DND-41 (cell line): ENCODE results near the gene KRTAP1-3.
A peak's percentile ranks its signal among the peaks of the same experiment; 100 is the strongest.

ENCODE experiments used
- ATAC-seq: fragments of 200-7000 bp; cut with Tn5 transposase; 3 replicates; pipeline ENCODE4 v1.9.1; 2021; ENCODE audit warnings: low read depth; ENCODE audit not compliant: insufficient read depth
- DNase-seq: peaks from one replicate; pipeline ENCODE4 v3.0.0-alpha.2; 2020
- H2AFZ ChIP-seq: 2 replicates; pipeline ENCODE4 v1.6.0; 2012; ENCODE audit warnings: low read depth, low read length
- H3K27ac ChIP-seq: 2 replicates; pipeline ENCODE4 v1.5.1; 2012; ENCODE audit warnings: low read length, inconsistent platforms
- H3K27me3 ChIP-seq: fragments of 200-600 bp; sonication (generic); 2 replicates; pipeline ENCODE4 v1.6.0; 2012; ENCODE audit warnings: low read length, mild to moderate bottlenecking, inconsistent platforms; ENCODE audit not compliant: insufficient read depth, poor library complexity
- H3K36me3 ChIP-seq: 2 replicates; pipeline ENCODE4 v1.5.1; 2012; ENCODE audit warnings: low read length, inconsistent platforms; ENCODE audit not compliant: insufficient read depth
- H3K4me1 ChIP-seq: 2 replicates; pipeline ENCODE4 v1.5.1; 2012; ENCODE audit warnings: mild to moderate bottlenecking, low read length; ENCODE audit not compliant: insufficient read depth
- H3K4me2 ChIP-seq: 2 replicates; pipeline ENCODE4 v1.6.0; 2012; ENCODE audit warnings: mild to moderate bottlenecking, moderate library complexity, low read length, inconsistent platforms; ENCODE audit not compliant: insufficient read depth
- H3K4me3 ChIP-seq, 2 experiments: fragments of 200-600 bp in 1 of 2; shearing (Covaris generic) in 1 of 2; 2 replicates each; pipeline ENCODE4 v1.5.1; 2012 to 2016; ENCODE audit warnings: inconsistent platforms in 2 of 2, low read length in 2 of 2, mild to moderate bottlenecking in 2 of 2, low read depth in 1 of 2, moderate library complexity in 1 of 2
- H3K79me2 ChIP-seq: 2 replicates; pipeline ENCODE4 v1.6.0; 2012; ENCODE audit warnings: low read length, inconsistent platforms; ENCODE audit not compliant: insufficient read depth
- H3K9ac ChIP-seq: 2 replicates; pipeline ENCODE4 v1.6.0; 2012; ENCODE audit warnings: low read depth, mild to moderate bottlenecking, inconsistent platforms, low read length, moderate library complexity
- H3K9me3 ChIP-seq: 2 replicates; pipeline ENCODE4 v1.5.1; 2012; ENCODE audit warnings: low read length, moderate library complexity, mild to moderate bottlenecking, inconsistent platforms; ENCODE audit not compliant: insufficient read depth, severe bottlenecking
- H4K20me1 ChIP-seq: 2 replicates; pipeline ENCODE4 v1.6.0; 2012; ENCODE audit warnings: low read length; ENCODE audit not compliant: insufficient read depth
- EZH2 ChIP-seq: IDR thresholded peaks from 3 replicates; pipeline ENCODE4 v1.6.1; 2012; ENCODE audit warnings: borderline replicate concordance, low read depth, mild to moderate bottlenecking, moderate library complexity, low read length, inconsistent platforms; ENCODE audit not compliant: severe bottlenecking
- TF ChIP-seq, protein P1 (sequence below): IDR thresholded peaks from 2 replicates; pipeline ENCODE4 v1.5.1; 2012; ENCODE audit warnings: borderline replicate concordance, low read length, moderate library complexity, mild to moderate bottlenecking; ENCODE audit not compliant: poor library complexity, severe bottlenecking; ENCODE audit errors: extremely low read depth

The KRTAP1-3 gene

DNA sequence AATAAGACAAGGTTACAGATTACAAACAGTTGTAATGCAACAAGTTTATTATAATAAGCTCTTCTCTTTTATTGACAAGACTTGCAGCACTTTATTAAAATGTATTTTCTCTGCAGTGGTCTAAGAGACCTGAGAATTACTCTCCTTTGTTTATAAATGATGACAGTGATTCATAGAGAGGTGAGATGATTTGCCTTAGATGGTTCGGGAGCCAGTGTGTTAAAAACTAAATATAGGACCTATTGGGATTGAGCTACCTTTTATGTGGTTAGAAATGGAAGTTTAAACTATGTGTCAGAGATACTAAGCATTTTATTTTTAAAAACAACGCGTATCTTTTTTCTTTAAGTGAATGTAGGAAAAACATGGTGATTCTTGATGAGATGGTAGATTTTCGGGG lies 37.8 kb downstream of the KRTAP1-3 start:
- ATAC-seq (no peak), DNase-seq (no peak)
- Histone ChIP-seq H3K4me1 (no peaks in the 10 kb centered on the region), H3K27me3 (peaks cover 44% of the 10 kb centered on the region), H2AFZ (no peak overlapping the region), H3K4me3 (no peak overlapping the region), H4K20me1 (no peaks in the 10 kb centered on the region), H3K79me2 (no peaks in the 10 kb centered on the region), H3K9ac (no peak overlapping the region), H3K36me3 (no peaks in the 10 kb centered on the region), H3K9me3 (no peaks in the 10 kb centered on the region), H3K27ac (no peak overlapping the region), H3K4me2 (no peak overlapping the region)
- TF ChIP-seq EZH2, result no peak
- TF ChIP-seq, protein P1, sequence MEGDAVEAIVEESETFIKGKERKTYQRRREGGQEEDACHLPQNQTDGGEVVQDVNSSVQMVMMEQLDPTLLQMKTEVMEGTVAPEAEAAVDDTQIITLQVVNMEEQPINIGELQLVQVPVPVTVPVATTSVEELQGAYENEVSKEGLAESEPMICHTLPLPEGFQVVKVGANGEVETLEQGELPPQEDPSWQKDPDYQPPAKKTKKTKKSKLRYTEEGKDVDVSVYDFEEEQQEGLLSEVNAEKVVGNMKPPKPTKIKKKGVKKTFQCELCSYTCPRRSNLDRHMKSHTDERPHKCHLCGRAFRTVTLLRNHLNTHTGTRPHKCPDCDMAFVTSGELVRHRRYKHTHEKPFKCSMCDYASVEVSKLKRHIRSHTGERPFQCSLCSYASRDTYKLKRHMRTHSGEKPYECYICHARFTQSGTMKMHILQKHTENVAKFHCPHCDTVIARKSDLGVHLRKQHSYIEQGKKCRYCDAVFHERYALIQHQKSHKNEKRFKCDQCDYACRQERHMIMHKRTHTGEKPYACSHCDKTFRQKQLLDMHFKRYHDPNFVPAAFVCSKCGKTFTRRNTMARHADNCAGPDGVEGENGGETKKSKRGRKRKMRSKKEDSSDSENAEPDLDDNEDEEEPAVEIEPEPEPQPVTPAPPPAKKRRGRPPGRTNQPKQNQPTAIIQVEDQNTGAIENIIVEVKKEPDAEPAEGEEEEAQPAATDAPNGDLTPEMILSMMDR, result no peak

DNA sequence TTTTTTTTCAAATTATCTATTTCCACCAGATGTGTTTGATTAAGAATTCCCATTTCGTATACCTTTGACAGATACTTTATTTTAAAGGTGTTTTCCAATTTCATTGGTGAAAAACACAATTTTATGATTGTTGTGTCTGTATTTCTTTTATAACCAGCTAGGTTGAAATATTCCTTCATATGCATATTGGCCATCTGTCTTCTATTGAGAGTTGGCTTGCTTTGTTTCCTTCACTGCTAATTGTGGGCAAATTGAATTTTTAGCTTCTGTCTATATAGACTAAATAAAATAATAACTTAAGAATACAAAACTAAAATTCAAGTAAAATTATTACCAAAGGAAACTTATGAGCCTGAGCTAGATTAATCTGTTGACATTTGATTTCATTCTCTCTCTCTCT lies 39.6 kb downstream of the KRTAP1-3 start:
- ATAC-seq, result no peak
- peaks cover 41% of the 10 kb centered on the region for H3K27me3 ChIP-seq
- no peaks in the 10 kb centered on the region for H3K79me2 ChIP-seq
- no peaks in the 10 kb centered on the region for H3K4me1 ChIP-seq
- no peak overlapping the region for H3K27ac ChIP-seq
- H3K9me3 ChIP-seq, result no peaks in the 10 kb centered on the region
- H3K36me3 ChIP-seq, result no peaks in the 10 kb centered on the region
- no peak overlapping the region for H3K4me3 ChIP-seq
- DNase-seq, result no peak
- no peak overlapping the region for H3K4me2 ChIP-seq
- no peaks in the 10 kb centered on the region for H4K20me1 ChIP-seq
- H3K9ac ChIP-seq, result no peak overlapping the region
- H2AFZ ChIP-seq, result no peak overlapping the region
- no peak for TF ChIP-seq EZH2
- TF ChIP-seq, protein P1, result no peak

DNA sequence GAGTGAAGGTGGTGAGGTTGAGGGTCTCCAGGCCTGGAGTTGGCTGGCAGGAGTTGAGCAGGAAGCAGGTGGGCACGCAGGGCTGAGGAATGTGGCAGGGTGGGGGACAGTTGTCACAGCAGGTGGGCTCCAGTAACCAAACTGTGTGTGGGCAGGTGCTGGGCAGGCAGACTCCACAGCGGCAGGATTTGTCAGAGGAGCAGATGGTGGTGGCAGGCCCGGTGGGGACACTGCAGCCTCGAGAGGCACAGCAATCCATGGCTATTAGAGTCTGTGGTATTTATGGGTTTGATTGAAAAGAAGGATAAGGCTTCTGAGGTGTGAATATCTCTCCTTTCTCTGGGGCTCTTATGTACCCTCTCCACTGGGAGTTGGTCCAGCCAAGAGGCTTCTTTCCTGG lies 40.8 kb downstream of the KRTAP1-3 start, which contains the start of gene KRTAP3-3:
Gene KRTAP3-3, minus strand, starts transcription at position 326 of the 400 bp plus-strand sequence. Its CDS starts 67 bp downstream, at position 259.
- Histone ChIP-seq H3K9me3 (no peaks in the 10 kb centered on the region), H3K4me2 (no peak within 1 kb of the TSS), H3K4me3 (no peak within 1 kb of the TSS), H2AFZ (no peak within 1 kb of the TSS), H3K36me3 (no peaks in the 10 kb centered on the region), H3K79me2 (no peaks in the 10 kb centered on the region), H3K9ac (no peak within 1 kb of the TSS), H3K27me3 (peaks cover 35% of the 10 kb centered on the region), H3K27ac (no peak within 1 kb of the TSS), H4K20me1 (no peaks in the 10 kb centered on the region), H3K4me1 (no peaks in the 10 kb centered on the region)
- no peak for TF ChIP-seq EZH2
- TF ChIP-seq, protein P1, result no peak
- peak; percentile 33; the same call in 1 of the 3 replicates for ATAC-seq
- DNase-seq, result peak; percentile 13

GRCh38 chr17:40993084-40993483 lies 41.6 kb downstream of the KRTAP1-3 start:
- H3K27me3 ChIP-seq, result peaks cover 38% of the 10 kb centered on the region

More at GRCh38 chr17:40993084-40993483, 41.6 kb downstream of the KRTAP1-3 start:
- Histone ChIP-seq H3K36me3 (no peaks in the 10 kb centered on the region), H3K9me3 (no peaks in the 10 kb centered on the region), H2AFZ (no peak overlapping the region), H4K20me1 (no peaks in the 10 kb centered on the region), H3K9ac (no peak overlapping the region), H3K27ac (no peak overlapping the region), H3K4me3 (no peak overlapping the region), H3K79me2 (no peaks in the 10 kb centered on the region), H3K4me2 (no peak overlapping the region), H3K4me1 (no peaks in the 10 kb centered on the region)
- no peak for ATAC-seq
- TF ChIP-seq, protein P1, result no peak
- TF ChIP-seq EZH2, result no peak
- DNase-seq, result no peak
